ENCODE results near the gene MBD3L2.
"Not testable (repeated sequence)": the region's sequence is repeated elsewhere in the genome, so short reads cannot be mapped to it uniquely, and the experiment has no call there.

The MBD3L2 gene

GRCh38 chr19:7010722-7011593 is 38.2 kb upstream of the MBD3L2 start:
- DNase-seq (ENCODE audit: low read depth), result peak; percentile 57
- TF ChIP-seq, protein P1, sequence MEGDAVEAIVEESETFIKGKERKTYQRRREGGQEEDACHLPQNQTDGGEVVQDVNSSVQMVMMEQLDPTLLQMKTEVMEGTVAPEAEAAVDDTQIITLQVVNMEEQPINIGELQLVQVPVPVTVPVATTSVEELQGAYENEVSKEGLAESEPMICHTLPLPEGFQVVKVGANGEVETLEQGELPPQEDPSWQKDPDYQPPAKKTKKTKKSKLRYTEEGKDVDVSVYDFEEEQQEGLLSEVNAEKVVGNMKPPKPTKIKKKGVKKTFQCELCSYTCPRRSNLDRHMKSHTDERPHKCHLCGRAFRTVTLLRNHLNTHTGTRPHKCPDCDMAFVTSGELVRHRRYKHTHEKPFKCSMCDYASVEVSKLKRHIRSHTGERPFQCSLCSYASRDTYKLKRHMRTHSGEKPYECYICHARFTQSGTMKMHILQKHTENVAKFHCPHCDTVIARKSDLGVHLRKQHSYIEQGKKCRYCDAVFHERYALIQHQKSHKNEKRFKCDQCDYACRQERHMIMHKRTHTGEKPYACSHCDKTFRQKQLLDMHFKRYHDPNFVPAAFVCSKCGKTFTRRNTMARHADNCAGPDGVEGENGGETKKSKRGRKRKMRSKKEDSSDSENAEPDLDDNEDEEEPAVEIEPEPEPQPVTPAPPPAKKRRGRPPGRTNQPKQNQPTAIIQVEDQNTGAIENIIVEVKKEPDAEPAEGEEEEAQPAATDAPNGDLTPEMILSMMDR (IDR thresholded peaks at IDR 0.05; ENCODE audit: insufficient read depth, low read depth, low read length, missing control alignments), result no peak
- H3K4me3 ChIP-seq (ENCODE audit: low read depth, low read length), result no peak overlapping the region

DNA sequence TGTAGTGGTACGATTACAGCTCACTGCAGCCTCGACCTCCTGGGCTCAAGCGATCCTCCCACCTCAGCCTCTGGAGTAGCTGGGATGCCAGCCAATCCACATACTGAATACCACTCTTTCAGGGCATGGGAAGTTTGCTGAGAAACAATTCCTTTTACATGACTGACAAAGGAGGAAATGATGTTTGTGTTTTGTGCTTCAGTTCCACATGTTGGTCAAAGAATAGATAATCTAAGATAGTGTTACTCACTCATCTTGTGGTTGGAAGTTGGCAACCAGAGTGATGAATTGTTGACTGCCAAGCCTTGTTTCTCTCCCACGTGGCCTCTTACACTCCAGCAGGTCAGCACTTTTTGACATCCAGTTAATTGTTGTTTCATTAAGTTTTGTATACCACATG is 35.4 kb upstream of the MBD3L2 start:
- TF ChIP-seq, protein P1 (IDR thresholded peaks at IDR 0.05; ENCODE audit: insufficient read depth, low read depth, low read length, missing control alignments), result no peak
- DNase-seq (ENCODE audit: low read depth), result peak; percentile 62
- H3K4me3 ChIP-seq (ENCODE audit: low read depth, low read length), result no peak overlapping the region

DNA sequence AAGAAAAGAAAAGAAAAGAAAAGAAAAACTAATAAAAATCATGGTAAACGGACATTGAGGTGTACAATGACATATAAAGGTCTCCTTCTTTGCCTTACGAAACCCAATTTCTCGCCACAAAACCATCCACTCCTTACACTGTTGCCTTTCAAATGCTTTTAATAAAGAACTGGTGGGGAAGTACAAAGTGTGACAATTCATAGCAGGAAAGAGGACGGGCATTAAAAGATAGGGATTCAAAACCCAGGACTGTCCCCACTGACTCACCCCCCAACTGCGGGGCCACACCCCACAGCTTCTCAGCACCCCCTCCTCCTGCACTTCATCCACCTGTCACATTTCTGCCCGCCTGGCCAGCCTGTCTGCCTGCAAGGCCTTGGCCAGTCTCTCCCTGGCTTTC is 30.3 kb upstream of the MBD3L2 start:
- TF ChIP-seq, protein P1 (IDR thresholded peaks at IDR 0.05; ENCODE audit: insufficient read depth, low read depth, low read length, missing control alignments), result no peak
- H3K4me3 ChIP-seq (ENCODE audit: low read depth, low read length), result no peak overlapping the region
- DNase-seq (ENCODE audit: low read depth), result no peak

GRCh38 chr19:7021331-7021730 is 27.8 kb upstream of the MBD3L2 start, which contains the start of gene MBD3L2B:
TSS of gene MBD3L2B (minus strand) at chr19:7021431. CDS start at chr19:7021397, 34 bp downstream.
- not testable (repeated sequence) for H3K4me3 ChIP-seq (ENCODE audit: low read depth, low read length); DNase-seq (ENCODE audit: low read depth)

DNA sequence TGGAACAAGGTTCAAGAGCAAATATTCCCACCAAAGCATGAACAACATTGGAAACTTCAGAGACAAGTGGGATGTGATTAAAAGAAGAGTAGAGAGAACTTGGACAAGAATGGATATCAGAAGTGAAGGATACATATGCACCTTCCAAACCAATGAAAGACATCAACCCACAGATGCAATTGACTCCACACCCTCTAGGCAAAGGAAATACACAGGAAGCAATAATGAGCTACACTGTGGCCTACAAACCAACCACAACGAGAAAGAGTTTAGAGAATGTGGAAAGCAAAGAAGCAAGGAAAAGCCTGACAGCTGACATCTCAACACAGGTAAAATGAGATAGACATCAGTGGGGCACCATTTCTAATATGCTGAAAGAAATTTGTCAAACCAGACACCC is 20.3 kb upstream of the MBD3L2 start:
- not testable (repeated sequence) for DNase-seq (ENCODE audit: low read depth); H3K4me3 ChIP-seq (ENCODE audit: low read depth, low read length)

GRCh38 chr19:7030278-7030677 is 18.8 kb upstream of the MBD3L2 start, which contains the start of gene MBD3L5:
TSS of gene MBD3L5 (plus strand) at chr19:7030578. CDS start at chr19:7030612, 34 bp downstream.
- DNase-seq (ENCODE audit: low read depth); H3K4me3 ChIP-seq (ENCODE audit: low read depth, low read length): not testable (repeated sequence)

- not testable (repeated sequence) for H3K4me3 ChIP-seq (ENCODE audit: low read depth, low read length); DNase-seq (ENCODE audit: low read depth)
Observed at GRCh38 chr19:7040079-7040478, 9.0 kb upstream of the MBD3L2 start, which contains the start of gene MBD3L4. TSS of gene MBD3L4 (minus strand) at chr19:7040179. CDS start at chr19:7040144, 35 bp downstream.

DNA sequence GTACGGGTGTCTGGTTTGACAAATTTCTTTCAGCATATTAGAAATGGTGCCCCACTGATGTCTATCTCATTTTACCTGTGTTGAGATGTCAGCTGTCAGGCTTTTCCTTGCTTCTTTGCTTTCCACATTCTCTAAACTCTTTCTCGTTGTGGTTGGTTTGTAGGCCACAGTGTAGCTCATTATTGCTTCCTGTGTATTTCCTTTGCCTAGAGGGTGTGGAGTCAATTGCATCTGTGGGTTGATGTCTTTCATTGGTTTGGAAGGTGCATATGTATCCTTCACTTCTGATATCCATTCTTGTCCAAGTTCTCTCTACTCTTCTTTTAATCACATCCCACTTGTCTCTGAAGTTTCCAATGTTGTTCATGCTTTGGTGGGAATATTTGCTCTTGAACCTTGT is 7.6 kb upstream of the MBD3L2 start:
- H3K4me3 ChIP-seq (ENCODE audit: low read depth, low read length); DNase-seq (ENCODE audit: low read depth): not testable (repeated sequence)

- not testable (repeated sequence) for H3K4me3 ChIP-seq (ENCODE audit: low read depth, low read length); DNase-seq (ENCODE audit: low read depth)
Observed at GRCh38 chr19:7051421-7051820, 2.3 kb downstream of the MBD3L2 start.

- not testable (repeated sequence) for DNase-seq (ENCODE audit: low read depth); H3K4me3 ChIP-seq (ENCODE audit: low read depth, low read length)
Observed at GRCh38 chr19:7052896-7053295, 3.8 kb downstream of the MBD3L2 start.

DNA sequence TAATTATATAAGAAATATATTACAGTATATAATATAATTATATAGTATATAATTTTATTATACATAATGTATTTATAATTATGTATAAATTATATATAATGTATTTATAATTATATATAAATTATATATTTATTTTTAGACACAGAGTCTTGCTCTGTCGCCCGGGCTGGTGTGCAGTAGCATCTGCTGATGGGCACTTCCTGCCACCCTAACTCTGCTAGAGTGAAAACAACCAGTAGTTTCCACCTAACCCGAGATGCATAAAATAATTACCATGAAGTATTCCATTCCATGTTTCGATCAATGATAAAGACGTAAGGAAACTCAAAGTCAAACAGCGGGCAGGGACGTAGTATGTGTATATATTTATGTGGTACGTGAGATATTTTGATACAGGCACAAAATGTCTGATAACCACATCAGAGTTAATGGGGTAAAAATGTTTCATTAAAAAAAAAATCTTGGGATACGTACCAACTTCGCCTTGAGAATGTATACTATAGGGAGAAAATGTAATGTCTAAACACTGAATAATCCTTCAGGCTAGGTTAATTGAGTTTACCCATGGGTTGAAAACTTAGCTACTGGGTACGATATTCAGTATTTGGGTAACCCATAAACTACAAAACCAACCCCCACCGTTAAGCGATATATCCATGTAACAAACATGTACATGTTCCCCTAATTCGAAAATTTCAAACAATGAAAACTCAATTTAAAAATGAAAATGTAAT is 5.7 kb downstream of the MBD3L2 start:
- not testable (repeated sequence) for H3K4me3 ChIP-seq (ENCODE audit: low read depth, low read length); DNase-seq (ENCODE audit: low read depth)

DNA sequence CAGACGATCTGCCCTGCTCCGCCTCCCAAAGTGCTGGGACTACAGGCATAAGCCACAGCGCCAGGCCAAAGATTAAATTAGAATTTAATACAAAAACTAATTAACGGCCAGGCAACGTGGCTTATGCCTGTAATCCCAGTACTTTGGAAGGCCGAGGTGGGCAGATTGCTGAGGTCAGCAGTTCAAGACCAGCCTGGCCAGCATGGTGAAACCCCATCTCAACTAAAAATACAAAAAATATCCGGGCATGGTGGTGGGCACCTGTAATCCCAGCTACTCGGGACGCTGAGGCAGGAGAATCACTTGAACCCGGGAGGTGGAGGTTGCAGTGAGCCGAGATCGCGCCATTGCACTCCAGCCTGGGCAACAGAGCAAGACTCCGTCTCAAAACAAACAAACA is 6.6 kb downstream of the MBD3L2 start:
- DNase-seq (ENCODE audit: low read depth), result not testable (repeated sequence)

GRCh38 chr19:7056371-7056770 is 7.2 kb downstream of the MBD3L2 start:
- not testable (repeated sequence) for H3K4me3 ChIP-seq (ENCODE audit: low read depth, low read length); DNase-seq (ENCODE audit: low read depth)

More for the DNA sequence above, 6.6 kb downstream of the MBD3L2 start:
- H3K4me3 ChIP-seq (ENCODE audit: low read depth, low read length), result not testable (repeated sequence)

DNA sequence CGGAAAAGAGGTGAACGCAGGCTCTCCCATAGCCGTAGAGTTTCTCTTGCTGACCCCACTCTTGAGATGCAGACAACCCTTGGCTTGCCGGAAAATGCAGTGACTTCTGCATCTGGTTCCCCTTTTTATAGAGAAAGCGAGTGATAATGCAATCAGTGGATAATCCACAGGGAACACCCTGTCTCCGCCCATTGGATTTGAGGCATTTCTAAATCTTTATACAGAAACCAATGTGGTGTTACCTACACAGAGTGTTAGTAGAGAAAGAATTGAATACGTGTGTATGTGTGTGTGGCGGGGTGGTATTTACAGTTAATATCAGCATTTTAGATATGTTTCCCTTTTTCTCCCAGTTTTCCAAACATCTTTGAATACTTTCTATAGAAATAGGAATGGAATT is 9.5 kb downstream of the MBD3L2 start, which contains the start of gene MBD3L3:
TSS of gene MBD3L3 (minus strand) at position 101 of the 400 bp plus-strand sequence. CDS start at position 30, 71 bp downstream.
- not testable (repeated sequence) for H3K4me3 ChIP-seq (ENCODE audit: low read depth, low read length); DNase-seq (ENCODE audit: low read depth)

DNA sequence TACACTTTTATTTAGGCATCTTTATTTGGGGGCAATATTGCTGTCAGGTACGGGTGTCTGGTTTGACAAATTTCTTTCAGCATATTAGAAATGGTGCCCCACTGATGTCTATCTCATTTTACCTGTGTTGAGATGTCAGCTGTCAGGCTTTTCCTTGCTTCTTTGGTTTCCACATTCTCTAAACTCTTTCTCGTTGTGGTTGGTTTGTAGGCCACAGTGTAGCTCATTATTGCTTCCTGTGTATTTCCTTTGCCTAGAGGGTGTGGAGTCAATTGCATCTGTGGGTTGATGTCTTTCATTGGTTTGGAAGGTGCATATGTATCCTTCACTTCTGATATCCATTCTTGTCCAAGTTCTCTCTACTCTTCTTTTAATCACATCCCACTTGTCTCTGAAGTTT is 10.9 kb downstream of the MBD3L2 start:
- not testable (repeated sequence) for DNase-seq (ENCODE audit: low read depth); H3K4me3 ChIP-seq (ENCODE audit: low read depth, low read length)
